CD4-positive, alpha-beta T cell (primary cell): ENCODE data around the gene ADGRL3. TPM values are rescaled to one million over a fixed set of nuclear protein-coding genes. Genes with fewer than 3 reads are reported as not detected.

Experiments used
- ATAC-seq: fragments of 200-7000 bp; cut with Tn5 transposase; one replicate; pipeline ENCODE4 v1.10.0; 2022; ENCODE audit warnings: mild to moderate bottlenecking; ENCODE audit not compliant: poor library complexity
- CTCF ChIA-PET: fragments of 350-600 bp; sonication (Branson Sonifier 250); formaldehyde crosslinking; loops from one replicate; lab custom pipeline; 2021; ENCODE audit warnings: antibody characterized with exemption, inconsistent platforms; lab: Charles Lee
- POLR2A ChIA-PET: fragments of 350-600 bp; sonication (Branson Sonifier 250); formaldehyde crosslinking; loops from one replicate; lab custom pipeline; 2021; ENCODE audit warnings: antibody characterized with exemption, inconsistent platforms; lab: Charles Lee
- DNase-seq, 14 experiments: peaks; one replicate each; pipeline ENCODE4 v3.0.0-alpha.2; 2013 to 2020; ENCODE audit warnings: mixed read lengths in 2 of 14
- H3K27ac ChIP-seq, 2 donors: one replicate each; pipeline versions ENCODE4 v1.5.1 to v1.7.0; 2013; ENCODE audit warnings: low read length in 2 of 2, low read depth in 1 of 2, mild to moderate bottlenecking in 1 of 2
- H3K27me3 ChIP-seq, 2 experiments: 1 replicate in 1 of 2; 2 replicates in 1 of 2; pipeline versions ENCODE4 v1.6.1 to v1.7.0; 2013; ENCODE audit warnings: low read length in 2 of 2, control low read depth in 1 of 2, mild to moderate bottlenecking in 1 of 2, moderate library complexity in 1 of 2; ENCODE audit not compliant: insufficient read depth in 2 of 2, control insufficient read depth in 1 of 2
- H3K36me3 ChIP-seq: one replicate; pipeline ENCODE4 v1.6.1; 2013; ENCODE audit warnings: low read length, control low read depth; ENCODE audit not compliant: insufficient read depth
- H3K4me1 ChIP-seq: one replicate; pipeline ENCODE4 v1.6.1; 2013; ENCODE audit warnings: low read length, control low read depth; ENCODE audit not compliant: insufficient read depth
- H3K4me3 ChIP-seq: one replicate; pipeline ENCODE4 v1.5.1; 2013; ENCODE audit warnings: mild to moderate bottlenecking, low read length, moderate library complexity
- H3K9me3 ChIP-seq, 2 experiments: 1 replicate in 1 of 2; 2 replicates in 1 of 2; pipeline versions ENCODE4 v1.6.1 to v1.7.0; 2013; ENCODE audit warnings: low read length in 2 of 2, mild to moderate bottlenecking in 2 of 2, control low read depth in 1 of 2, moderate library complexity in 1 of 2; ENCODE audit not compliant: control insufficient read depth in 1 of 2, insufficient read depth in 1 of 2
- H3K27ac Mint-ChIP-seq: one replicate; pipeline ENCODE4 v1.8.0; 2020; ENCODE audit warnings: mixed read lengths
- H3K27me3 Mint-ChIP-seq: one replicate; pipeline ENCODE4 v1.8.0; 2021; ENCODE audit warnings: mixed read lengths
- H3K36me3 Mint-ChIP-seq: one replicate; pipeline ENCODE4 v1.8.0; 2021; ENCODE audit warnings: low read depth, mixed read lengths
- H3K4me1 Mint-ChIP-seq: one replicate; pipeline ENCODE4 v1.8.0; 2021; ENCODE audit warnings: low read depth, mixed read lengths
- H3K4me3 Mint-ChIP-seq: one replicate; pipeline ENCODE4 v1.8.0; 2020; ENCODE audit warnings: mild to moderate bottlenecking, mixed read lengths
- H3K9me3 Mint-ChIP-seq: one replicate; pipeline ENCODE4 v1.8.0; 2020; ENCODE audit warnings: mixed read lengths
- intact Hi-C, 2 experiments: fragments of 100-400 bp; cut with DNase I in 1 of 2; cut with micrococcal nuclease in 1 of 2; formaldehyde crosslinking; loops; one replicate each; pipeline versions ENCODE4 v1.15.1 to v1.9.0; 2023 to 2025; cut with DNase I, micrococcal nuclease
- total RNA-seq, 174 experiments: library from RNA in 2 of 174; stranded (reverse) in 2 of 174; gene quantifications; one replicate each; pipeline ENCODE4 v1.2.3 and lab custom pipeline; 2021 to 2026
- TF ChIP-seq, protein P1 (sequence below): fragments of 200-600 bp; IDR thresholded peaks from one replicate; pipeline ENCODE4 v1.8.0; 2022; ENCODE audit warnings: antibody characterized with exemption, mild to moderate bottlenecking

Gene ADGRL3
- total RNA-seq, 2 experiments from 2014 or later, result not detected

DNA sequence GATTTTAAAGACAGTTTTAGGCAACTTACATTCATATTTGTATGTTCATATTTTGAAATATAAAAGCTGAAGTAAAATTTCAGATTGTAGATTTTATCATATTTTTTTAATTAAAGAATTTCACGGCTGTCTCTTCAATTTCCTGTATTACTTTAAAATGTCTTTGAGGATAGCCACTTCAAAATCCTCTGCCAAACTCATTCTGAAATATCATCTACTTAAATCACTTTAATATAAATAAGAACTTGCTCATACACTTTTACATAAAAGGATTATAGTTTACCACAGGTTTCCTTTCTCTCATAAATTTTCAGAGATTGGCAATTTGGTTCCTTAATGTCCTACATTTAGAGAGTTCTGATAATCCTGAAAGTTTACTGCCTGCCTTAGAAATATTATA is 478.2 kb downstream of the ADGRL3 start:
- H3K27ac Mint-ChIP-seq, result no peak overlapping the region
- no peak for DNase-seq
- Histone ChIP-seq H3K4me3 (no peak overlapping the region), H3K4me1 (no peaks in the 10 kb centered on the region), H3K27me3 (no peaks in the 10 kb centered on the region), H3K36me3 (no peaks in the 10 kb centered on the region), H3K27ac (no peak overlapping the region), H3K9me3 (peaks cover 0 to 2% of the 10 kb centered on the region in 2 experiments)
- no peak for ATAC-seq
- H3K9me3 Mint-ChIP-seq, result no peaks in the 10 kb centered on the region
- H3K4me3 Mint-ChIP-seq, result no peak overlapping the region
- ChIA-PET CTCF (no interaction called here), POLR2A (no interaction called here)
- intact Hi-C loops, result no loop called here
- no peaks in the 10 kb centered on the region for H3K27me3 Mint-ChIP-seq
- TF ChIP-seq, protein P1, sequence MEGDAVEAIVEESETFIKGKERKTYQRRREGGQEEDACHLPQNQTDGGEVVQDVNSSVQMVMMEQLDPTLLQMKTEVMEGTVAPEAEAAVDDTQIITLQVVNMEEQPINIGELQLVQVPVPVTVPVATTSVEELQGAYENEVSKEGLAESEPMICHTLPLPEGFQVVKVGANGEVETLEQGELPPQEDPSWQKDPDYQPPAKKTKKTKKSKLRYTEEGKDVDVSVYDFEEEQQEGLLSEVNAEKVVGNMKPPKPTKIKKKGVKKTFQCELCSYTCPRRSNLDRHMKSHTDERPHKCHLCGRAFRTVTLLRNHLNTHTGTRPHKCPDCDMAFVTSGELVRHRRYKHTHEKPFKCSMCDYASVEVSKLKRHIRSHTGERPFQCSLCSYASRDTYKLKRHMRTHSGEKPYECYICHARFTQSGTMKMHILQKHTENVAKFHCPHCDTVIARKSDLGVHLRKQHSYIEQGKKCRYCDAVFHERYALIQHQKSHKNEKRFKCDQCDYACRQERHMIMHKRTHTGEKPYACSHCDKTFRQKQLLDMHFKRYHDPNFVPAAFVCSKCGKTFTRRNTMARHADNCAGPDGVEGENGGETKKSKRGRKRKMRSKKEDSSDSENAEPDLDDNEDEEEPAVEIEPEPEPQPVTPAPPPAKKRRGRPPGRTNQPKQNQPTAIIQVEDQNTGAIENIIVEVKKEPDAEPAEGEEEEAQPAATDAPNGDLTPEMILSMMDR, result no peak
- H3K36me3 Mint-ChIP-seq, result no peaks in the 10 kb centered on the region
- no peaks in the 10 kb centered on the region for H3K4me1 Mint-ChIP-seq

DNA sequence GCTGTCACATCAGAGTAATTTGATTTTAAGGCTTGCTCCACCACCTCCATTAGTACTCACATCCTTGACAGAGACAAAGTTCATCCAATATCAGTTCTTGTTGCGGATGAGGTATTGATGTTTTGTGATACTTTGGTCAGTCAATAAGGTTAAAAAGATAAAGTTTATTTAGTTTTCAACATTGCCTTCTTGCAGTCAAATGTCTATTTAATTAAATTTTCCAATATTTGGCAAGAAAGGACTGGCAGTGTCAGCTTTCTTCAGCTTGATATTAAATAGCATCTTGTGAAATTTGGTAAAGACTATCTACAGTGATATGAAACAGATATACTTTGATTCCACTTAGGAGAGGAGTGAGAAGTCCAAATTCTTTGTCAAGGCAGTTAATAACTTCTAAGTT is 493.4 kb downstream of the ADGRL3 start:
- Histone ChIP-seq H3K27ac (no peak overlapping the region), H3K9me3 (peaks cover 0 to 5% of the 10 kb centered on the region in 2 experiments), H3K4me1 (no peaks in the 10 kb centered on the region), H3K36me3 (no peaks in the 10 kb centered on the region), H3K4me3 (no peak overlapping the region), H3K27me3 (no peaks in the 10 kb centered on the region)
- H3K4me3 Mint-ChIP-seq, result no peak overlapping the region
- TF ChIP-seq, protein P1, result no peak
- no peak for DNase-seq
- no peaks in the 10 kb centered on the region for H3K27me3 Mint-ChIP-seq
- CTCF ChIA-PET, result interaction anchor here (0.6 kb wide), 1 partner anchor 34 kb away, joined by 3 read pairs; no protein-coding TSS in a partner anchor
- POLR2A ChIA-PET, result no interaction called here
- no peak for ATAC-seq
- no peaks in the 10 kb centered on the region for H3K4me1 Mint-ChIP-seq
- H3K27ac Mint-ChIP-seq, result no peak overlapping the region
- H3K9me3 Mint-ChIP-seq, result peaks cover 6% of the 10 kb centered on the region
- intact Hi-C loops, result no loop called here
- H3K36me3 Mint-ChIP-seq, result no peaks in the 10 kb centered on the region

DNA sequence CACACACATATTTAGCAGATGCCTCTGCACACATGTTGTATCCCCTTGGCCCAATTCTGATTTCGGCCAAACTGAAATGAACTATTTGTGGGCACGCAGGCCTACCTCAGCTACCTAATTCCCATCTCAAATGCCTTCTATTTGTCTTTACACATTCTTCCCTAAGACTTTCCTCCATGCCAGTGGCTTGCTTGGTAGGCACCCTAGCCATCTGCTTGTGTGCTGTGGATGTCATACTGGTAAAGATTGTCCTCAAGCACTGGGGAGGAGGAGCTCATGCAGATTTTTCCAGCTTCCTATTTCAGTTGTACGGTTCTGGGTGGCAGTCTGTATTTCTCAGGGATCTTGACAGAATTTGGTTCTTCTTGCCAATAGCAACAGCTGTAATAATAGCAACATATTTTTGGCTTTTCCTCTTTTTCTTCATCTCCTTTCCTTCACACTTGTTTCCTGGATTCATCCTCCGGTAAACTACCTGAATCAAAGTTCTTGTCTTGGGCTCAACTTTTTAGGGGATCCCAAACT is 514.3 kb downstream of the ADGRL3 start:
- no peak overlapping the region for H3K4me3 ChIP-seq
- no peaks in the 10 kb centered on the region for H3K36me3 ChIP-seq
- CTCF ChIA-PET, result no interaction called here
- Mint-ChIP-seq H3K9me3 (peaks cover 6% of the 10 kb centered on the region), H3K27me3 (no peaks in the 10 kb centered on the region), H3K4me3 (no peak overlapping the region), H3K36me3 (no peaks in the 10 kb centered on the region), H3K4me1 (no peaks in the 10 kb centered on the region), H3K27ac (no peak overlapping the region)
- no peaks in the 10 kb centered on the region for H3K27me3 ChIP-seq
- H3K4me1 ChIP-seq, result no peaks in the 10 kb centered on the region
- intact Hi-C loops, result no loop called here
- POLR2A ChIA-PET, result interaction anchor here (0.6 kb wide), 1 partner anchor 23 kb away, joined by 3 read pairs; no protein-coding TSS in a partner anchor
- H3K27ac ChIP-seq, result no peak overlapping the region
- H3K9me3 ChIP-seq, result peaks cover 0 to under 1% of the 10 kb centered on the region in 2 experiments
- ATAC-seq (no peak), DNase-seq (no peak)
- TF ChIP-seq, protein P1, result no peak
